H1 (cell line): Measurements from ENCODE around the gene DPYSL4. TPM values are rescaled to one million over a fixed set of nuclear protein-coding genes. Genes with fewer than 3 reads are reported as not detected.

Experiments
- CTCF ChIA-PET: fragments of 300-600 bp; sonication (Branson Sonifier 250); formaldehyde crosslinking; loops from one replicate; lab custom pipeline; 2021; ENCODE audit not compliant: partially characterized antibody; lab: Charles Lee
- POLR2A ChIA-PET: fragments of 300-600 bp; sonication (Branson Sonifier 250); formaldehyde crosslinking; loops from one replicate; lab custom pipeline; 2021; ENCODE audit warnings: inconsistent platforms; ENCODE audit not compliant: partially characterized antibody; lab: Charles Lee
- DNase-seq, 2 experiments: peaks; one replicate each; pipeline versions ENCODE4 v3.0.0 to v3.0.0-alpha.2; 2010 to 2022; ENCODE audit warnings: low spot score in 2 of 2, low read depth in 1 of 2, mixed read lengths in 1 of 2
- FAIRE-seq: peaks from 2 replicates; lab custom pipeline; 2011; peaks lifted over from hg19 to GRCh38; lab: Jason Lieb, UNC
- H2AFZ ChIP-seq: 2 replicates; pipeline ENCODE4 v1.8.1; 2012; ENCODE audit warnings: low read length, inconsistent platforms
- H2AK5ac ChIP-seq: 2 replicates; pipeline ENCODE4 v1.6.1; 2013; ENCODE audit warnings: low read depth, low read length
- H2BK120ac ChIP-seq: replicated peaks from 2 replicates; pipeline ENCODE3; 2013; ENCODE audit warnings: low read depth, low read length, inconsistent platforms
- H2BK12ac ChIP-seq: 2 replicates; pipeline ENCODE4 v1.6.1; 2013; ENCODE audit warnings: low read depth, low read length
- H2BK15ac ChIP-seq: 2 replicates; pipeline ENCODE4 v1.6.1; 2013; ENCODE audit warnings: low read length
- H2BK20ac ChIP-seq: 2 replicates; pipeline ENCODE4 v1.6.1; 2013; ENCODE audit warnings: low read length
- H2BK5ac ChIP-seq: 2 replicates; pipeline ENCODE4 v1.6.1; 2013; ENCODE audit warnings: low read depth, low read length
- H3K14ac ChIP-seq: 2 replicates; pipeline ENCODE4 v1.6.1; 2013; ENCODE audit warnings: inconsistent platforms; ENCODE audit not compliant: insufficient read length
- H3K18ac ChIP-seq: 2 replicates; pipeline ENCODE4 v1.6.1; 2013; ENCODE audit warnings: low read length; ENCODE audit errors: extremely low read depth
- H3K23ac ChIP-seq: 2 replicates; pipeline ENCODE4 v1.6.1; 2013; ENCODE audit warnings: inconsistent platforms; ENCODE audit not compliant: insufficient read length
- H3K23me2 ChIP-seq: 2 replicates; pipeline ENCODE4 v1.6.1; 2013; ENCODE audit warnings: low read depth, low read length
- H3K27ac ChIP-seq: 2 replicates; pipeline ENCODE4 v1.6.1; 2011; ENCODE audit warnings: low read depth, low read length, inconsistent platforms
- H3K27me3 ChIP-seq, 4 experiments: replicated peaks in 1 of 4; 1 replicate in 1 of 4; 2 replicates in 3 of 4; pipeline versions ENCODE4 v1.6.1 to v1.8.1; 2011 to 2013; ENCODE audit warnings: low read length in 3 of 4, mild to moderate bottlenecking in 3 of 4, inconsistent platforms in 2 of 4, mixed read lengths in 2 of 4, moderate library complexity in 1 of 4; ENCODE audit not compliant: control insufficient read depth in 3 of 4, insufficient read depth in 3 of 4; ENCODE audit errors: extremely low read depth in 1 of 4
- H3K36me3 ChIP-seq, 4 experiments: 2 replicates each; pipeline versions ENCODE4 v1.6.1 to v1.8.1; 2011 to 2013; ENCODE audit warnings: mild to moderate bottlenecking in 4 of 4, low read length in 3 of 4, moderate library complexity in 2 of 4, control low read depth in 1 of 4, inconsistent platforms in 1 of 4; ENCODE audit not compliant: insufficient read depth in 4 of 4, control insufficient read depth in 2 of 4
- H3K4ac ChIP-seq: replicated peaks from 2 replicates; pipeline ENCODE3; 2013; ENCODE audit warnings: low read length, low read depth, mixed read lengths, inconsistent platforms; ENCODE audit not compliant: insufficient read length
- H3K4me1 ChIP-seq, 4 experiments: replicated peaks in 1 of 4; 1 replicate in 1 of 4; 2 replicates in 3 of 4; pipeline versions ENCODE4 v1.6.1 to v1.8.1; 2011 to 2013; ENCODE audit warnings: low read length in 3 of 4, inconsistent platforms in 2 of 4, mixed read lengths in 1 of 4; ENCODE audit not compliant: insufficient read depth in 4 of 4, control insufficient read depth in 3 of 4
- H3K4me2 ChIP-seq, 2 experiments: 2 replicates each; pipeline versions ENCODE4 v1.6.1 to v1.8.1; 2011 to 2013; ENCODE audit warnings: low read depth in 2 of 2, low read length in 2 of 2, control low read depth in 1 of 2, inconsistent platforms in 1 of 2, mild to moderate bottlenecking in 1 of 2; ENCODE audit not compliant: insufficient read depth in 1 of 2
- H3K4me3 ChIP-seq, 4 experiments: fragments of 200-600, 300-600 bp in 1 of 4; sonication (generic), shearing (Covaris generic), sonication (Bioruptor Twin) in 1 of 4; 2 replicates each; pipeline versions ENCODE4 v1.5.1 to v1.8.1; 2011 to 2016; ENCODE audit warnings: low read length in 4 of 4, low read depth in 3 of 4, control low read depth in 2 of 4, inconsistent platforms in 2 of 4, mild to moderate bottlenecking in 2 of 4, mixed read lengths in 1 of 4, moderate library complexity in 1 of 4; ENCODE audit not compliant: insufficient read depth in 2 of 4; ENCODE audit errors: extremely low read depth in 1 of 4
- H3K56ac ChIP-seq: replicated peaks from 2 replicates; pipeline ENCODE3; 2013; ENCODE audit warnings: low read depth, mild to moderate bottlenecking, mixed read lengths, low read length, inconsistent platforms; ENCODE audit not compliant: insufficient read length
- H3K79me1 ChIP-seq: 2 replicates; pipeline ENCODE4 v1.6.1; 2013; ENCODE audit warnings: low read depth, low read length, control low read depth
- H3K79me2 ChIP-seq, 2 experiments: 2 replicates each; pipeline versions ENCODE4 v1.6.1 to v1.8.1; 2012 to 2013; ENCODE audit warnings: low read length in 2 of 2, mild to moderate bottlenecking in 2 of 2, inconsistent platforms in 1 of 2; ENCODE audit not compliant: insufficient read depth in 2 of 2, control insufficient read depth in 1 of 2
- H3K9ac ChIP-seq, 4 experiments: replicated peaks in 1 of 4; 1 replicate in 1 of 4; 2 replicates in 3 of 4; pipeline versions ENCODE4 v1.6.1 to v1.8.1; 2011 to 2013; ENCODE audit warnings: low read depth in 3 of 4, low read length in 3 of 4, control low read depth in 2 of 4, mild to moderate bottlenecking in 2 of 4, moderate library complexity in 2 of 4, inconsistent platforms in 1 of 4; ENCODE audit errors: extremely low read depth in 1 of 4
- H3K9me3 ChIP-seq, 2 experiments: 2 replicates each; pipeline versions ENCODE4 v1.6.1 to v1.8.1; 2012 to 2013; ENCODE audit warnings: mild to moderate bottlenecking in 2 of 2, moderate library complexity in 2 of 2, control low read depth in 1 of 2, inconsistent platforms in 1 of 2, low read depth in 1 of 2, low read length in 1 of 2, mixed read lengths in 1 of 2; ENCODE audit not compliant: insufficient read depth in 2 of 2
- H4K20me1 ChIP-seq, 2 experiments: replicated peaks in 1 of 2; 2 replicates each; pipeline versions ENCODE3 to v1.8.1; 2011 to 2013; ENCODE audit warnings: inconsistent platforms in 2 of 2, low read length in 2 of 2, mild to moderate bottlenecking in 1 of 2; ENCODE audit not compliant: insufficient read depth in 2 of 2, control insufficient read depth in 1 of 2
- H4K5ac ChIP-seq: 2 replicates; pipeline ENCODE4 v1.6.1; 2013; ENCODE audit warnings: low read length, low read depth, mixed read lengths, inconsistent platforms; ENCODE audit not compliant: insufficient read length
- H4K8ac ChIP-seq: 2 replicates; pipeline ENCODE4 v1.8.0; 2013; ENCODE audit warnings: mild to moderate bottlenecking, moderate library complexity, low read length, inconsistent platforms; ENCODE audit not compliant: insufficient read depth; ENCODE audit errors: extremely low read depth
- H4K91ac ChIP-seq: replicated peaks from 2 replicates; pipeline ENCODE3; 2013; ENCODE audit warnings: low read length, mixed read lengths, inconsistent platforms; ENCODE audit not compliant: insufficient read length
- EZH2 ChIP-seq: fragments of 200-600 bp; sonication (generic); IDR thresholded peaks from 2 replicates; pipeline ENCODE4 v1.7.1; 2012; ENCODE audit warnings: low read depth, mild to moderate bottlenecking, moderate library complexity, low read length, inconsistent platforms; ENCODE audit not compliant: severe bottlenecking
- POLR2AphosphoS5 ChIP-seq: IDR thresholded peaks from 2 replicates; pipeline ENCODE4 v1.6.1; 2011; ENCODE audit warnings: low read depth, low read length
- WGBS, 2 experiments: shearing (Covaris generic) in 1 of 2; methylation state at CpG; one replicate each; pipeline versions ENCODE4 v1.1.6 to v1.1.7; 2013 to 2015; ENCODE audit warnings: low lambda C conversion rate in 2 of 2, mixed read lengths in 2 of 2, inconsistent platforms in 1 of 2, low coverage in 1 of 2, missing lambda C conversion rate in 1 of 2; ENCODE audit not compliant: insufficient replicate concordance in 2 of 2, insufficient coverage in 1 of 2, insufficient read length in 1 of 2; ENCODE audit errors: extremely low coverage in 1 of 2, missing lambda C conversion rate in 1 of 2; 5-methylcytosine and 5-hydroxymethylcytosine counted together
- polyA plus RNA-seq, 7 experiments: library from polyadenylated mRNA; depleted of rRNA in 3 of 7; stranded (reverse) in 5 of 7; unstranded in 2 of 7; fragments of >200 nt in 5 of 7; fragments of 200-250 nt in 2 of 7; gene quantifications; 1 replicate in 5 of 7; 2 replicates in 1 of 7; 4 replicates in 1 of 7; pipeline versions ENCODE4 v1.2.1 to v1.2.3, GENCODE V29; 2011 to 2013; ENCODE audit warnings: missing spikeins in 2 of 7, mixed read lengths in 2 of 7
- total RNA-seq: library from RNA; stranded (reverse); fragmentation: NEBNext Ultra II Directional; extraction: Animal tissue kit (Norgen Biotek cat#: 25700); gene quantifications from 2 replicates; pipeline ENCODE4 v1.2.1, GENCODE V29; 2021

Gene DPYSL4
- total and polyA plus RNA-seq, 2 of the 8 experiments (the other 6 are each of a cell fraction or from before 2014, with no cell fraction given) = 12.9 to 15.2 TPM

DNA sequence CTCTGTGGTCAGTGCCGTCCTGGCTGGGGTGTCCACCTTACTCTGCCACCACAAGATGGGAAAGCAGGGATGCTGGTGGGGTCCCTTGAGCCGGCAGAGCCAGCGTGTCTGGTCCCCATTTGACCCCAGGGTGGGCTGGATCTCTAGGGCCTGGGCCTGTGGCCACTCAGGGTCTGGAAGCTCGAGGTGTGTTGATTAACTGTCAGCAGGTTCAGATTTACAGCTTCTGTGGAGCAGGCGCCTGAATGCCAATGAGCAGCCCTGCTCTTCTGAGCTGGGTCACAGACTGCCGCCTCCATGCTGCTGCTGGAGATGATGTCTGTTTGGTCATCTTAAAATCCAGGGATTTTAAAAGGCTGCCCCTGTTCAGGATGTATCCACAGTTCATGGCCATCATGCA lies 11.3 kb upstream of the DPYSL4 start:
- WGBS, 2 experiments = 84% methylated on average over 6 of the region's 6 CpGs; no CpG with 5 or more reads in 1 of the 2 experiments
- Histone ChIP-seq H2BK12ac (no peak overlapping the region), H4K20me1 (peaks cover 0 to 2% of the 10 kb centered on the region in 2 experiments), H2AFZ (no peak overlapping the region), H3K4me1 (peaks cover 0 to 9% (median 7%) of the 10 kb centered on the region in 4 experiments; a peak in 6 of 7 replicates), H3K36me3 (no peaks in the 10 kb centered on the region), H3K23ac (no peak overlapping the region), H2BK5ac (no peak overlapping the region), H4K5ac (no peak overlapping the region), H3K18ac (no peak overlapping the region), H4K91ac (no peak overlapping the region), H3K4me3 (no peak overlapping the region; a peak in 1 of 8 replicates), H3K79me2 (no peaks in the 10 kb centered on the region), H2AK5ac (no peak overlapping the region), H4K8ac (no peak overlapping the region), H2BK15ac (no peak overlapping the region), H3K9ac (no peak overlapping the region), H3K79me1 (peaks cover 4% of the 10 kb centered on the region), H2BK120ac (no peak overlapping the region), H3K14ac (no peak overlapping the region), H3K27ac (no peak overlapping the region), H3K4ac (no peak overlapping the region), H3K4me2 (no peak overlapping the region; a peak in 2 of 4 replicates), H3K56ac (no peak overlapping the region), H3K23me2 (peaks cover 3% of the 10 kb centered on the region; the same call in 1 of the 2 replicates), H3K9me3 (no peaks in the 10 kb centered on the region; a peak in 1 of 4 replicates), H2BK20ac (no peak overlapping the region), H3K27me3 (peaks cover 0 to 5% (median 1%) of the 10 kb centered on the region in 4 experiments; a peak in 4 of 7 replicates)
- no peak for TF ChIP-seq POLR2AphosphoS5
- TF ChIP-seq EZH2 = no peak
- no peak for FAIRE-seq
- POLR2A ChIA-PET = interaction anchor here (0.9 to 1.2 kb wide), 2 partner anchors 8 to 11 kb away, joined by 3 to 4 read pairs; no protein-coding TSS in a partner anchor
- no peak for DNase-seq
- CTCF ChIA-PET = interaction anchor here (0.7 to 1.3 kb wide), 4 partner anchors 13 to 45 kb away, joined by 3 read pairs; no protein-coding TSS in a partner anchor
